HuH-7.5 (cell line): Measurements from ENCODE around the gene OR7C1.
"Not testable (repeated sequence)": the region's sequence is repeated elsewhere in the genome, so short reads cannot be mapped to it uniquely, and the experiment has no call there.

Source experiments
- DNase-seq: peaks from one replicate; pipeline ENCODE4 v3.0.0; 2011; ENCODE audit warnings: low spot score

The OR7C1 gene

DNA sequence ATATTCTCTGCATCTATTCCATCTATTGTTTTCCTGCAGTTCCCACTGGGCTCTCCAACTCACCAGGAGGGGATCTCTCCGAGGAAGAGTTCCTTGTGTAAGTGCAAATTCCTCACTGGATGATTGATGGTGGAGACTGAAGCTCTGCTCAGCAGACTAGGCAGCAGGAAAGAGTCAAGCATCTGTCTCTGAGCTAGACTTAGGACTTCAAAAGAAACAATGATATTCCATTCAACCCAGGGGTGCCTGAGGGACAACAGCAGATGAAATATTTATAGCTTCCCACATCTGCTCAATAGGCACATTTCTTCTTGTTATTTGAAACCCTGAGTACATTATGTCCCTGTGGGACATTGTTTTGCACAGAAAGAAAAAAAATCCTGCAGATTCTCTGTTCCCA is at the start of gene OR7C1, which contains the start of gene OR7A5:
OR7C1 (minus strand) TSS at position 175 of the 400 bp plus-strand sequence. CDS start 35,049 bp downstream, outside the sequence.
OR7A5 (minus strand) TSS at position 175 of the 400 bp plus-strand sequence. CDS start 6,944 bp downstream, outside the sequence.
- no peak for DNase-seq

GRCh38 chr19:14871619-14872230 is 36.7 kb upstream of the OR7C1 start:
- no peak for DNase-seq

GRCh38 chr19:14868497-14868896 is 33.5 kb upstream of the OR7C1 start:
- DNase-seq: no peak

DNA sequence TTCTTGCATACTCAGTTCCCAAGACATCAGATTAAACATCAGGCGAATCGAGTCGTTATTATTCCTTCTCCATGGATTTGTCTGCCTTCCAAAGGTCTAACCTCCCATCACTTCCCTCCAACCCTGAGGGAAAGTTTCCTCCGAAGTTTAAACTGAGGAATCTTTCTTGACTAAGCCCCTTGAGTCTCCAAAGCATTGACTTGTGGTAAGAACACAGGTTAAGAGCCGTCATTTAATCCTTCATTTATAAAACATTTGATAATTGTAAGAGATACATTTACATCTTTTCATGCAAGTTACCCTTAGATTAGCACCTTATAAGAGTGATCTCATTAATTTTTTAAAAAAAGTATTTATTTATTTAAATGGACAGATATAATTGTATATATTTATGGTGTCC is 13.8 kb upstream of the OR7C1 start, which contains the start of gene OR7A10:
OR7A10 (minus strand) TSS at position 101 of the 400 bp plus-strand sequence. CDS start 7,045 bp downstream, outside the sequence.
- DNase-seq: no peak

GRCh38 chr19:14843578-14843977 is 8.6 kb upstream of the OR7C1 start:
- no peak for DNase-seq

GRCh38 chr19:14843169-14843568 is 8.2 kb upstream of the OR7C1 start:
- DNase-seq: no peak

DNA sequence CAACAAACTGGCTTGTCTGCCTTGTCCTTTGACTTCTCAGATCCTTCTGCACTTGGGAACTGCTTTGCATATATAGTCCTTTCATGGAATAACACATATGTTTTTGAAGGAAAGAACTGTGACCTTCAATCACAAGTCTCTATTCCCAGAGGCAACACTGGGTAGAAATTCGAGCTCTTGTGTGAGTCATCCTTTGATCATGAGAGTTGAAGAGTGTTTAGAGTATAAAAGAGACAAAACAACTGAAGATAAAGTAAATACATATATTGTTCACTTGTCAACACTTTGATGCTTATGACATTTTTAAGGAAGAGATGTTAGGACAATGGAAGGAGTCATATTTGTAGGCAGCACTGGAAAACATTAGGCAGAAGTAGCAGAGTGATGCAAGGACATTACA is 5.2 kb upstream of the OR7C1 start:
- DNase-seq: no peak

DNA sequence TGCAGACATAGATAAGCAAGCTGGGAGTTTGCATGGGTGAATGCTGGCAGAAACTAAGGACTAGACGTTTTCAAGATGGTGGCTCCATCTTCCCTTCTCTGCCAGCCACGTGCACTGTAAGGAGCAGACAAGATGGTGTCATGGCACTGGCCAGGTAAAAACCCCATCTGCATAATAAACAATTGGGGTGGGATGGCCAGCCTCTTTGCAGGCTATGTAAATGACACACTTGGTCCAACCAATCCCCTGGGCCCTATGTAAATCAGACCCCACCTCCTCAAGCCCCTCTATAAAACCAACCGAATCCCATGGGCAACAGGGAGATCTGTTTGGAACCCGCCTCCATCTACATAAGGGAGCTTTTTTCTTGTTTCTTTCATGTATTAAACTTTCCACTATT is 2.4 kb upstream of the OR7C1 start:
- no peak for DNase-seq

GRCh38 chr19:14830702-14831101 is 4.3 kb downstream of the OR7C1 start:
- no peak for DNase-seq

- no peak for DNase-seq
Observed at GRCh38 chr19:14826006-14826405, 9.0 kb downstream of the OR7C1 start.

GRCh38 chr19:14821937-14822336 is 13.0 kb downstream of the OR7C1 start:
- no peak for DNase-seq

DNA sequence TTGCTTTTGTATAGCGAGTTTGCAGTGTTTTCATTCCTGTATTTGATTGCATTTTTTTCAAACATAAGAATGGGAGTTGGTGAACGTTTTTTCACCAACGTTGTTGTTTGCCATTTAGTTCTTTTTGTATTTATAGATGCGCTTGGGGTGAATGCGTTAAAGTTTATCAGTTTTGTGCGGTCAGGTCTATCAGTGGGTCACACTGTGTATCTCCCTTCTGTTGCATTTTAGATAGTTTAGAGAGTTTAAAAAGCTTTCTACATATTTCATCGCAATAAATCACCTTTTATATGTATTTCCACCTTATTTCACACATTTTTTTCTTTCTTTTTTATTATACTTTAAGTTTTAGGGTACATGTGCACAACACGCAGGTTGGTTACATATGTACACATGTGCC is 16.4 kb downstream of the OR7C1 start:
- DNase-seq: no peak

- DNase-seq: no peak
Observed at GRCh38 chr19:14817052-14817451, 17.9 kb downstream of the OR7C1 start.

DNA sequence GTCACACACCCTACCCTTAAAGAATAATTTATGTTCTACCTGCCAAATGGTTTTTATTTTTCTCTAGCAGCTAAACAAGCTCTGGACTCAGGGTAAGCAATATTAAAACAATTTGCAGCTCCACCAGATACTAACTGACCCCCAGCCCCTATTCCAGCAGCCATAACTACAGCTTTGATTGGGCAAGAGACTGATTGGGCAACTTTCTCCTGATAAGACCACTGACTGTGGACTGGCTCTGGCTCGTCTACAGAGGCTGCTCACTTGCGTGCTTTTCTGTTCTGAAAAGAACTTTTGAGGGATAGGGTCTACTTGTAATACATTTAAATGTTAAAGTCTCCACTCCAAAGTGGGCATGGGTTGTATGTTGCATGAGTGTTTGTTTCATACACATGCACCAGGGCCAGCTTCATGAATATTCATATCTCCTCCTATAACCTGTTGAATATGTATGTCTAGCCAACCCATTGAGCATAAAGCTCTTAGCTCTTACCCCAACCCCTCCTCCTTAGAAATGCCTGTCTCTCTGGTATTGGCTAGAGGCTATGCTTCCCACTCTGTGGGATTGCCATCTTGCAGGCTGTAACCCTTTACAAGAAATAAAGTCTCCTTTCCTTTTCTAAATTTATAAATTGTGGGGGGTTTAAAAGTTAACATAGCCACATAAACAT is 19.9 kb downstream of the OR7C1 start:
- DNase-seq: no peak

- DNase-seq: no peak
Observed at GRCh38 chr19:14809272-14810057, 25.5 kb downstream of the OR7C1 start.

GRCh38 chr19:14804765-14805164 is 30.2 kb downstream of the OR7C1 start:
- DNase-seq: no peak

DNA sequence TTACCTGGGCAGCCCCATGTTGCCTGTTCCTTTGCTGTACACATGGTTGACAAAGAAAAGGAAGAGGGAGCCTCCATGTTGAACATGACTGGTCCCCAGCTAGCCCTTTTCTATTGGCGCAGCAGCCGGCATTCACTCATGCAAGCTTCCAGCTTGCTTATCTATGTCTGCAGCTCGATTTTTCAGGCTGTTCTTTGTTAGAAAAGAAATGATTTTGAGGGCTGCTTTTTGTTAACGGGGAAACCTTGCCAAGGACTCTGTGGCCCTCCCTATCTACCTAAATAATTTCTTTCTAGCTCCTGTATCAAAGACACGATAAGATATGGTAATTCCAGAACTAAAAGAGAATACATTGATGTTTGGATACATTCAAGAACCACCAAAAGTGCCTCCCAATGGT is 36.2 kb downstream of the OR7C1 start:
- no peak for DNase-seq

DNA sequence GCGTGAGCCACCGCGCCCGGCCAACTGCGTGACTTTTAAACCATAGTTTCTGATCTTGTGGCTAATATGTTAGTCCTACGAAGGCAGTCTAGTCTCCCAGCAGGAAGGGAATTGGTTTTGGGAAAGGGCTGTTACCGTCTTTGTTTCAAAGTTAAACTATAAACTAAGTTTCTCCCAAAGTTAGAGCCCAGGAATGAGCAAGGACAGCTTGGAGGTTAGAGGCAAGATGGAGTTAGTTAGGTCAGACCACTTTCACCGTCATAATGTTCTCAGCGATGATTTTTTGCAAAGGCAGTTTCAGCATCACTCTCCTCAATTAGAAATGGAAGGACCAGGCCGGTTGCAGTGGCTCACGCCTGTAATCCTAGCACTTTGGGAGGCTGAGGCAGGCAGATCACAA is 39.0 kb downstream of the OR7C1 start:
- DNase-seq: no peak

- DNase-seq: no peak
Observed at GRCh38 chr19:14795078-14795721, 39.8 kb downstream of the OR7C1 start.

DNA sequence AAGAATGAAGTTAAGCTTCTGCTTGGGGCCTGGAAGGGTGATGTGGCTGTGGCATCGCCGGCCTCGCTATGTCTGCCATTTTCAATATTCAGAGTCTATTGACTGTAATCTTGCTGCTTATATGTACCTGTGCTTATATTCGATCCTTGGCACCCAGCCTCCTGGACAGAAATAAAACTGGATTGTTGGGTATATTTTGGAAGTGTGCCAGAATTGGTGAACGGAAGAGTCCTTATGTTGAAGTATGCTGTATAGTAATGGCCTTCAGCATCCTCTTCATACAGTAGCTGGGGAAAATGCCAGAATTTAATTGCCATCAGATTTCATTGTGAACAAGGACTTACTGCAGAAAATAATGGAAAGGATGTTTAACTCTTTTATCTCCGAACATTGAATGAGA is 42.7 kb downstream of the OR7C1 start:
- DNase-seq: not testable (repeated sequence)

DNA sequence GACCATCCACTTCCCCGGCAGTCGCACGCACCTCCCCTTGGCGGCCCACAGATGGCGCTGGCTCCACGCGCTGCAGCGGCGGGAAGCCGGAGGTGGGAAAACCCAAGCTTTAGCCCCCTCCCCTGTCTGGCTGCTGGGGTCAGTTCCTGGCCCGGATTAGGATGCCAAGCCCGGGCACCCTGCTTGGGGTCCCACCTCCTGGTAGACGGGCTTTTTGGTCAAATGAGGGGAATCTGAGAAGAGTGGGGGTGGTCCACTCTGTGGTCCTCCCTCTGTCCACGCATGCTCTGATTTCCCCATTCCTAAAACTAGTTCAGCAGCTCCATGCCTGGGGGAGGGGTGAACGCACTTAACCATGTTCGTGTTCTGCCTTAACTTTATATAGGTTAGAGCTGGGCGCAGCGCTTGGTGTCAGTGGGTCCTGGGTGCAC is 48.5 kb downstream of the OR7C1 start:
- DNase-seq: no peak

DNA sequence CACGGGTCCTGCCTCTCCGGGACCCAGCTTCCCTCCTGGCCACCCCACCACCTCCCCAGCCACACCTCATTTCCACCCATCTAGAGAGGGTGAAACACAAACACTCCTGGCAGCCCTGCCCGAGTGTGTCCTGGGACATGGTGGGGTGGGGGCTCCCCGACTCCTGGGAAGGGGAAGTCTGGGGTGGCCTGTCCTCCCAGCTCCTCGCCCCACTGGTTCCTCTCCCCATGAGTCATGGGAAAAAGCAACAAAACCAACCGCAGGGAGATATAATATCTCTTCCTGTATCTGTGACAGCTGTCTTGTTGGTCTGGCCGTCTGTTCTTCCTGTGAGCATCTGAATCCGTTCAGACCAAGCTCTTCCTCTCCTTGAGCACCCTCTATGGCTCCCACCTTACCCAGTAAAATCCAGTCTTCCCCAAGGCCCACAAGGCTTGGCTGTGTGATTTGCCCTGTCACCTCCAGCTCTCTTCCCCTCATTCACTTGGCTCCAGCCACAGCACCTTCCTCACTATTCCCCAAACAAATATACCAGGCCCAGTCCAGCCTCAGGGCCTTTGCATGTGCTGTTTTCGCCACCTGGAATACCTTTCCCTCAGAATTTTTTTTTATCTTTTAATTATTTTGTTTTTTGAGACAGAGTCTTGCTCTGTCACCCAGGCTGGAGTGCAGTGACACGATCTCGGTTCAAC is 49.7 kb downstream of the OR7C1 start:
- not testable (repeated sequence) for DNase-seq
